Neural crest cell (in vitro differentiated cells): ENCODE data around the gene CHID1. TPM values are rescaled to one million over a fixed set of nuclear protein-coding genes. Genes with fewer than 3 reads are reported as not detected.

Experiments used
- DNase-seq: peaks from one replicate; pipeline ENCODE4 v3.0.0; 2021; ENCODE audit warnings: low read depth, mixed read lengths, low spot score
- H3K27ac Mint-ChIP-seq: one replicate; pipeline ENCODE4 v1.8.0; 2021; ENCODE audit warnings: mild to moderate bottlenecking, mixed read lengths; ENCODE audit not compliant: unreplicated experiment
- H3K27me3 Mint-ChIP-seq: 2 replicates; pipeline ENCODE4 v1.8.0; 2021; ENCODE audit warnings: low read depth, mild to moderate bottlenecking, mixed read lengths
- H3K36me3 Mint-ChIP-seq: 2 replicates; pipeline ENCODE4 v1.8.0; 2021; ENCODE audit warnings: low read depth, mild to moderate bottlenecking, mixed read lengths
- H3K4me1 Mint-ChIP-seq: 2 replicates; pipeline ENCODE4 v1.8.0; 2021; ENCODE audit warnings: mixed read lengths
- H3K4me3 Mint-ChIP-seq: one replicate; pipeline ENCODE4 v1.8.0; 2021; ENCODE audit warnings: mild to moderate bottlenecking, mixed read lengths
- H3K9me3 Mint-ChIP-seq: 2 replicates; pipeline ENCODE4 v1.8.0; 2021; ENCODE audit warnings: mixed read lengths
- CTCF ChIP-seq: fragments of 200-600 bp; sonication (generic); conservative IDR thresholded peaks from 2 replicates; pipeline ENCODE4 v1.5.0; 2021; ENCODE audit warnings: antibody characterized with exemption, mild to moderate bottlenecking
- total RNA-seq: library from RNA; stranded (reverse); gene quantifications from 2 replicates; pipeline ENCODE4 v1.2.1, GENCODE V29; 2021

CHID1 gene
- total RNA-seq, 1 donor from 2014 or later, result 82.4 TPM

GRCh38 chr11:871472-871871, 39.1 kb downstream of the CHID1 start:
- Mint-ChIP-seq H3K27ac (no peak overlapping the region), H3K4me1 (no peaks in the 10 kb centered on the region), H3K36me3 (peaks cover 3% of the 10 kb centered on the region), H3K9me3 (no peaks in the 10 kb centered on the region), H3K27me3 (no peaks in the 10 kb centered on the region), H3K4me3 (no peak overlapping the region)
- no peak for DNase-seq
- no peak for TF ChIP-seq CTCF

- H3K27ac Mint-ChIP-seq, result peak overlapping the region; percentile 43
Observed at GRCh38 chr11:870418-870817, 40.2 kb downstream of the CHID1 start.

GRCh38 chr11:870127-870413, 40.5 kb downstream of the CHID1 start:
- Mint-ChIP-seq H3K27ac (peak overlapping the region; percentile 43), H3K4me1 (no peaks in the 10 kb centered on the region), H3K4me3 (no peak overlapping the region), H3K27me3 (no peaks in the 10 kb centered on the region), H3K9me3 (no peaks in the 10 kb centered on the region), H3K36me3 (peaks cover 3% of the 10 kb centered on the region)
- TF ChIP-seq CTCF, result peak; percentile 28
- DNase-seq, result no peak

More at GRCh38 chr11:870418-870817, 40.2 kb downstream of the CHID1 start:
- DNase-seq, result no peak
- Mint-ChIP-seq H3K9me3 (no peaks in the 10 kb centered on the region), H3K27me3 (no peaks in the 10 kb centered on the region), H3K36me3 (peaks cover 3% of the 10 kb centered on the region), H3K4me1 (no peaks in the 10 kb centered on the region), H3K4me3 (no peak overlapping the region)
- TF ChIP-seq CTCF, result no peak

GRCh38 chr11:869399-870126, 41.0 kb downstream of the CHID1 start:
- no peak overlapping the region for H3K27ac Mint-ChIP-seq
- H3K27me3 Mint-ChIP-seq, result no peaks in the 10 kb centered on the region
- no peak overlapping the region for H3K4me3 Mint-ChIP-seq
- DNase-seq, result no peak
- no peak for TF ChIP-seq CTCF
- H3K4me1 Mint-ChIP-seq, result peaks cover 4% of the 10 kb centered on the region
- H3K36me3 Mint-ChIP-seq, result peaks cover 3% of the 10 kb centered on the region
- no peaks in the 10 kb centered on the region for H3K9me3 Mint-ChIP-seq

- Mint-ChIP-seq H3K4me3 (no peak overlapping the region), H3K27ac (no peak overlapping the region), H3K9me3 (no peaks in the 10 kb centered on the region), H3K4me1 (peaks cover 4% of the 10 kb centered on the region), H3K36me3 (peaks cover 2% of the 10 kb centered on the region), H3K27me3 (no peaks in the 10 kb centered on the region)
- no peak for DNase-seq
- no peak for TF ChIP-seq CTCF
Observed at GRCh38 chr11:868802-869201, 41.8 kb downstream of the CHID1 start.
